Measurements from ENCODE around the gene PDK3.
A peak's percentile ranks its signal among the peaks of the same experiment; 100 is the strongest.

Gene PDK3

DNA sequence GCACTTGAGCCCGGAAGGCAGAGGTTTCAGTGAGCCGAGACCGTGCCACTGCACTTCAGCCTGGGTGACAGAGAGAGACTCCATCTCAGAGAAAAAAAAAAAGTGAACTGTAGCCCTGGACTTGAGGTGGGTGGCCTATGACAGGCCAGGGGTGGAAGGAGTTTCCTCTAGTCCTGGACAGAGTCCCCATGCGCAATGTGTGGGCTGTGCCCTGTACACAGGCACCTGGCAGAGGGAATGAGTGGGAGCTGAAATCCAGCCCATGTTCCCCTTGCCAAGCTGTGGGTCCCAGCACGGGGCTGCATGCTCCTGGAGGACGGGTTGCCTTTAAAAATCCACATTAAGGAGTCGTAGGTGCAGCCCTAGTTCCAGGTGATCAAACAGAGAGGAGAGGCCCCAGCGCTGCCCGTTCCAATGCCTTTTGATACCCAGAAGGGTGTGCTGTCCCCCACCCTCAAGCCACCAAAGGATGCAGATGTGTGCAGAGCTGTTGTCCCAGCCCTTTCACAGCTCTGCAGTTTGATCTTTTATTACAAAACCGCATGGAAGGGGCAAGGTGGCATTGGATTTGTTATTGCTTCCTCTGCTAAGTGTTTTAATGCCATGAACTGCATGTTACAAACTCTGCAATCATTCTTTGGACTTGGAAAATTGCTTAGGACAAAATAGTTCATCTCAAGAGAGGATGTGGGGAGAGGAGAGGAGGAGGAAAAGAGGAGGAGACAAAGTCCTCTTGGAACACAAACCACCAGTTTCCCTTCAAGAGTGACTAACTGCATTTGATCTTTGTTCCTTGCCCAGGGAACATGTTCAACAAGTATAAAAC, 38.0 kb upstream of the PDK3 start:
- ATAC-seq (ENCODE audit: insufficient read depth, low read depth) (peak; percentile 57; the same call in 2 of the 3 replicates), DNase-seq (peak; percentile 6)
- Histone ChIP-seq H3K4me3 (ENCODE audit: low read depth in 1 of 2, low read length in 2 of 2) (no peak overlapping the region), H3K4me2 (ENCODE audit: insufficient read depth, low read length) (no peak overlapping the region), H4K20me1 (ENCODE audit: insufficient read depth, low read length) (no peaks in the 10 kb centered on the region), H3K27me3 (ENCODE audit: insufficient read depth, low read length, poor library complexity) (no peaks in the 10 kb centered on the region), H3K4me1 (ENCODE audit: insufficient read depth, low read length) (peaks cover 15% of the 10 kb centered on the region; the same call in 1 of the 2 replicates), H3K9me3 (ENCODE audit: insufficient read depth, low read length, severe bottlenecking) (no peaks in the 10 kb centered on the region), H2AFZ (ENCODE audit: low read depth, low read length) (peak overlapping the region; percentile 64), H3K27ac (ENCODE audit: low read length) (no peak overlapping the region), H3K9ac (ENCODE audit: low read depth, low read length) (no peak overlapping the region), H3K36me3 (ENCODE audit: insufficient read depth, low read length) (no peaks in the 10 kb centered on the region), H3K79me2 (ENCODE audit: insufficient read depth, low read length) (no peaks in the 10 kb centered on the region)
- TF ChIP-seq, protein P1, sequence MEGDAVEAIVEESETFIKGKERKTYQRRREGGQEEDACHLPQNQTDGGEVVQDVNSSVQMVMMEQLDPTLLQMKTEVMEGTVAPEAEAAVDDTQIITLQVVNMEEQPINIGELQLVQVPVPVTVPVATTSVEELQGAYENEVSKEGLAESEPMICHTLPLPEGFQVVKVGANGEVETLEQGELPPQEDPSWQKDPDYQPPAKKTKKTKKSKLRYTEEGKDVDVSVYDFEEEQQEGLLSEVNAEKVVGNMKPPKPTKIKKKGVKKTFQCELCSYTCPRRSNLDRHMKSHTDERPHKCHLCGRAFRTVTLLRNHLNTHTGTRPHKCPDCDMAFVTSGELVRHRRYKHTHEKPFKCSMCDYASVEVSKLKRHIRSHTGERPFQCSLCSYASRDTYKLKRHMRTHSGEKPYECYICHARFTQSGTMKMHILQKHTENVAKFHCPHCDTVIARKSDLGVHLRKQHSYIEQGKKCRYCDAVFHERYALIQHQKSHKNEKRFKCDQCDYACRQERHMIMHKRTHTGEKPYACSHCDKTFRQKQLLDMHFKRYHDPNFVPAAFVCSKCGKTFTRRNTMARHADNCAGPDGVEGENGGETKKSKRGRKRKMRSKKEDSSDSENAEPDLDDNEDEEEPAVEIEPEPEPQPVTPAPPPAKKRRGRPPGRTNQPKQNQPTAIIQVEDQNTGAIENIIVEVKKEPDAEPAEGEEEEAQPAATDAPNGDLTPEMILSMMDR (IDR thresholded peaks at IDR 0.05; ENCODE audit: borderline replicate concordance, extremely low read depth, low read length, poor library complexity, severe bottlenecking): no peak
- no peak for TF ChIP-seq EZH2 (IDR thresholded peaks at IDR 0.05; ENCODE audit: borderline replicate concordance, low read depth, low read length, severe bottlenecking)

DNA sequence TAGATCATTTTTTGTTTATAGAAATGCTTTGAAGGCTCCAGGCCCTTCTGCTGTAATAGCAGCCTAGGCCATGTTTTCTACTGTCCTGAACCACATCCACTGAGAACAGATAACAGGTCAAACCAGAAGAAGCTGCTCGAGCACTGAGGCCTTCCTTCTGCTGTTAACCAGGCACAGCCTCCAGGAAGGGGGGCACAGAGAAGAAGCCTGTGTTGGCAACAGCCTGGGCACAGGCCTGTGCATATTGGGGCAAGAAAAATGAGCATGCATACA, 37.4 kb upstream of the PDK3 start:
- H4K20me1 ChIP-seq (ENCODE audit: insufficient read depth, low read length): no peaks in the 10 kb centered on the region
- ATAC-seq (ENCODE audit: insufficient read depth, low read depth): 0 out of 3 replicates have a peak, but pooled peaks have one; percentile 14
- no peak overlapping the region for H3K4me3 ChIP-seq (ENCODE audit: low read depth in 1 of 2, low read length in 2 of 2)
- H3K4me2 ChIP-seq (ENCODE audit: insufficient read depth, low read length): no peak overlapping the region
- H3K36me3 ChIP-seq (ENCODE audit: insufficient read depth, low read length): no peaks in the 10 kb centered on the region
- peaks cover 15% of the 10 kb centered on the region; the same call in 1 of the 2 replicates for H3K4me1 ChIP-seq (ENCODE audit: insufficient read depth, low read length)
- H2AFZ ChIP-seq (ENCODE audit: low read depth, low read length): peak overlapping the region; percentile 26; the same call in 1 of the 2 replicates
- H3K27ac ChIP-seq (ENCODE audit: low read length): no peak overlapping the region
- H3K79me2 ChIP-seq (ENCODE audit: insufficient read depth, low read length): no peaks in the 10 kb centered on the region
- no peaks in the 10 kb centered on the region for H3K9me3 ChIP-seq (ENCODE audit: insufficient read depth, low read length, severe bottlenecking)
- H3K27me3 ChIP-seq (ENCODE audit: insufficient read depth, low read length, poor library complexity): no peaks in the 10 kb centered on the region
- no peak for DNase-seq
- H3K9ac ChIP-seq (ENCODE audit: low read depth, low read length): no peak overlapping the region
- TF ChIP-seq, protein P1 (IDR thresholded peaks at IDR 0.05; ENCODE audit: borderline replicate concordance, extremely low read depth, low read length, poor library complexity, severe bottlenecking): no peak
- TF ChIP-seq EZH2 (IDR thresholded peaks at IDR 0.05; ENCODE audit: borderline replicate concordance, low read depth, low read length, severe bottlenecking): no peak

DNA sequence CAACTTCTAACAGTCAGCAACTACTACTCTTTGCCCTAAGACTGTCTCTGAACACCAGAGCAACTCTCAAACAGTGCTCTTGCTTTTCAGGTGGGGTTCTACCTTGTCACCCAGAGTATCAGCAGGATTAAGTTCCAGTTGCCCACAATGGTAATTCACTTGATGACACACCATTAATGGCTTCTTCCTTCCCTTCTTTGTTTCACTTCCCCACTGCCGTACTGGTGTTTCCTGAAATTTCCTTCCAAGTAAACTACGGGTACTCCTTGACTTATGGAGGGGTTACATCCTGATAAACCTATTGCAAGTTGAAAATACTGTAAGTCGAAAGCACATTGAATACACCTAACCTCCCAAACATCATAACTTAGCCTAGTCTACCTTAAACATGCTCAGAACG, 36.6 kb upstream of the PDK3 start:
- Histone ChIP-seq H3K79me2 (ENCODE audit: insufficient read depth, low read length) (no peaks in the 10 kb centered on the region), H3K4me2 (ENCODE audit: insufficient read depth, low read length) (no peak overlapping the region), H3K4me3 (ENCODE audit: low read depth in 1 of 2, low read length in 2 of 2) (no peak overlapping the region), H2AFZ (ENCODE audit: low read depth, low read length) (no peak overlapping the region), H3K4me1 (ENCODE audit: insufficient read depth, low read length) (peaks cover 15% of the 10 kb centered on the region; the same call in 1 of the 2 replicates), H3K27me3 (ENCODE audit: insufficient read depth, low read length, poor library complexity) (no peaks in the 10 kb centered on the region), H3K9ac (ENCODE audit: low read depth, low read length) (no peak overlapping the region), H3K9me3 (ENCODE audit: insufficient read depth, low read length, severe bottlenecking) (no peaks in the 10 kb centered on the region), H4K20me1 (ENCODE audit: insufficient read depth, low read length) (no peaks in the 10 kb centered on the region), H3K27ac (ENCODE audit: low read length) (no peak overlapping the region), H3K36me3 (ENCODE audit: insufficient read depth, low read length) (no peaks in the 10 kb centered on the region)
- DNase-seq (no peak), ATAC-seq (ENCODE audit: insufficient read depth, low read depth) (no peak)
- no peak for TF ChIP-seq EZH2 (IDR thresholded peaks at IDR 0.05; ENCODE audit: borderline replicate concordance, low read depth, low read length, severe bottlenecking)
- TF ChIP-seq, protein P1 (IDR thresholded peaks at IDR 0.05; ENCODE audit: borderline replicate concordance, extremely low read depth, low read length, poor library complexity, severe bottlenecking): no peak
